ENCODE data around the gene DGKZ. TPM values are rescaled to one million over a fixed set of nuclear protein-coding genes. Genes with fewer than 3 reads are reported as not detected.
"Not testable (repeated sequence)": the region's sequence is repeated elsewhere in the genome, so short reads cannot be mapped to it uniquely, and the experiment has no call there.

The DGKZ gene
- total and polyA plus RNA-seq, 2 donors (not counting 3 experiments of a cell fraction or from before 2014, with no cell fraction given) = 88.8 to 127 TPM

- H3K27ac ChIP-seq (ENCODE audit: insufficient read depth, low read depth, low read length); H2AFZ ChIP-seq (ENCODE audit: low read depth, low read length); DNase-seq (ENCODE audit: low read depth, low spot score); H3K4me3 ChIP-seq (replicated peaks in 1 of 3; ENCODE audit: insufficient read depth in 1 of 3, low read depth in 1 of 3, low read length in 3 of 3); H3K27me3 ChIP-seq (ENCODE audit: control insufficient read depth in 2 of 2, insufficient read depth in 2 of 2, low read length in 2 of 2); H4K20me1 ChIP-seq (replicated peaks; ENCODE audit: control insufficient read depth, extremely low read depth, insufficient read depth, low read length); H3K9me3 ChIP-seq (replicated peaks; ENCODE audit: control insufficient read depth, insufficient read depth, low read length); intact Hi-C loops (cut with micrococcal nuclease); H3K4me2 ChIP-seq (ENCODE audit: insufficient read depth, low read length); POLR2A ChIA-PET; H3K4me1 ChIP-seq (ENCODE audit: control insufficient read depth, extremely low read depth, insufficient read depth, low read length); BruUV-seq (replicated peaks); FAIRE-seq; H3K79me2 ChIP-seq (ENCODE audit: control insufficient read depth, insufficient read depth, low read length); H3K9me1 ChIP-seq (replicated peaks; ENCODE audit: control insufficient read depth, extremely low read depth, insufficient read depth, low read length); H3K9ac ChIP-seq (replicated peaks; ENCODE audit: extremely low read depth, insufficient read depth, low read length); dilution Hi-C loops (cut with MboI; ENCODE audit: extremely low pct_ligation_motif_present, low sequenced_read_pairs): not testable (repeated sequence)
- CTCF ChIA-PET = interaction anchor here (1.0 to 1.5 kb wide), 2 partner anchors 12 to 165 kb away, joined by 3 read pairs; no protein-coding TSS in a partner anchor
- H3K36me3 ChIP-seq (ENCODE audit: control insufficient read depth in 2 of 2, extremely low read depth in 1 of 2, insufficient read depth in 2 of 2, low read length in 2 of 2) = peaks cover 0 to 31% of the 10 kb centered on the region in 2 experiments
Observed at GRCh38 chr11:46371262-46371661, 24.0 kb downstream of the DGKZ start.

- POLR2A ChIA-PET = no interaction called here
- no peak for FAIRE-seq
- CTCF ChIA-PET = no interaction called here
Observed at GRCh38 chr11:46372086-46372485, 24.8 kb downstream of the DGKZ start.

GRCh38 chr11:46372501-46372900 is 25.2 kb downstream of the DGKZ start:
- intact Hi-C loops (cut with micrococcal nuclease); dilution Hi-C loops (cut with MboI; ENCODE audit: extremely low pct_ligation_motif_present, low sequenced_read_pairs); POLR2A ChIA-PET; H4K20me1 ChIP-seq (replicated peaks; ENCODE audit: control insufficient read depth, extremely low read depth, insufficient read depth, low read length); H3K4me2 ChIP-seq (ENCODE audit: insufficient read depth, low read length); H3K4me3 ChIP-seq (replicated peaks in 1 of 3; ENCODE audit: insufficient read depth in 1 of 3, low read depth in 1 of 3, low read length in 3 of 3); H3K9ac ChIP-seq (replicated peaks; ENCODE audit: extremely low read depth, insufficient read depth, low read length); H3K4me1 ChIP-seq (ENCODE audit: control insufficient read depth, extremely low read depth, insufficient read depth, low read length); H3K27ac ChIP-seq (ENCODE audit: insufficient read depth, low read depth, low read length); H3K9me1 ChIP-seq (replicated peaks; ENCODE audit: control insufficient read depth, extremely low read depth, insufficient read depth, low read length); H3K9me3 ChIP-seq (replicated peaks; ENCODE audit: control insufficient read depth, insufficient read depth, low read length); BruUV-seq (replicated peaks); DNase-seq (ENCODE audit: low read depth, low spot score); FAIRE-seq; H3K27me3 ChIP-seq (ENCODE audit: control insufficient read depth in 2 of 2, insufficient read depth in 2 of 2, low read length in 2 of 2); H3K79me2 ChIP-seq (ENCODE audit: control insufficient read depth, insufficient read depth, low read length); H2AFZ ChIP-seq (ENCODE audit: low read depth, low read length): not testable (repeated sequence)
- CTCF ChIA-PET = interaction anchor here (0.7 kb wide), 1 partner anchor 20 kb away, joined by 3 read pairs; no protein-coding TSS in a partner anchor
- peaks cover 3 to 39% of the 10 kb centered on the region in 2 experiments for H3K36me3 ChIP-seq (ENCODE audit: control insufficient read depth in 2 of 2, extremely low read depth in 1 of 2, insufficient read depth in 2 of 2, low read length in 2 of 2)

More at GRCh38 chr11:46372086-46372485, 24.8 kb downstream of the DGKZ start:
- Histone ChIP-seq H3K9ac (replicated peaks; ENCODE audit: extremely low read depth, insufficient read depth, low read length) (no peak overlapping the region), H3K4me3 (replicated peaks in 1 of 3; ENCODE audit: insufficient read depth in 1 of 3, low read depth in 1 of 3, low read length in 3 of 3) (no peak overlapping the region), H3K79me2 (ENCODE audit: control insufficient read depth, insufficient read depth, low read length) (no peaks in the 10 kb centered on the region), H3K4me1 (ENCODE audit: control insufficient read depth, extremely low read depth, insufficient read depth, low read length) (no peaks in the 10 kb centered on the region), H3K27me3 (ENCODE audit: control insufficient read depth in 2 of 2, insufficient read depth in 2 of 2, low read length in 2 of 2) (no peaks in the 10 kb centered on the region), H3K4me2 (ENCODE audit: insufficient read depth, low read length) (no peak overlapping the region), H3K27ac (ENCODE audit: insufficient read depth, low read depth, low read length) (no peak overlapping the region), H3K9me3 (replicated peaks; ENCODE audit: control insufficient read depth, insufficient read depth, low read length) (no peaks in the 10 kb centered on the region), H2AFZ (ENCODE audit: low read depth, low read length) (no peak overlapping the region), H3K36me3 (ENCODE audit: control insufficient read depth in 2 of 2, extremely low read depth in 1 of 2, insufficient read depth in 2 of 2, low read length in 2 of 2) (peaks cover 3 to 37% of the 10 kb centered on the region in 2 experiments), H3K9me1 (replicated peaks; ENCODE audit: control insufficient read depth, extremely low read depth, insufficient read depth, low read length) (no peaks in the 10 kb centered on the region), H4K20me1 (replicated peaks; ENCODE audit: control insufficient read depth, extremely low read depth, insufficient read depth, low read length) (no peaks in the 10 kb centered on the region)
- DNase-seq (ENCODE audit: low read depth, low spot score) = no peak
- no TSS peak for BruUV-seq (replicated peaks)
- no peak for TF ChIP-seq POLR2A (IDR thresholded peaks at IDR 0.05; ENCODE audit: low read depth, low read length)
- TF ChIP-seq GATA2 (IDR thresholded peaks at IDR 0.05; ENCODE audit: insufficient read depth, insufficient read length, low read depth, low read length) = no peak
- no peak for TF ChIP-seq CTCF (IDR thresholded peaks at IDR 0.05; ENCODE audit: extremely low read depth in 1 of 2, insufficient read depth in 1 of 2, low read depth in 1 of 2, low read length in 2 of 2)
- TF ChIP-seq FOS (IDR thresholded peaks at IDR 0.05; ENCODE audit: borderline replicate concordance, insufficient read depth, low read length) = no peak
- TF ChIP-seq MYC (IDR thresholded peaks at IDR 0.05; ENCODE audit: low read depth, low read length) = no peak
- TF ChIP-seq MAX (IDR thresholded peaks at IDR 0.05; ENCODE audit: insufficient read depth, insufficient read length) = no peak
- no peak for TF ChIP-seq POLR2AphosphoS5 (IDR thresholded peaks at IDR 0.05; ENCODE audit: insufficient read depth, low read depth, low read length)
- dilution Hi-C loops (cut with MboI; ENCODE audit: extremely low pct_ligation_motif_present, low sequenced_read_pairs) = no loop called here
- intact Hi-C loops (cut with micrococcal nuclease) = no loop called here
